Measurements from ENCODE around the gene ALDH3A2. TPM values are rescaled to one million over a fixed set of nuclear protein-coding genes. Genes with fewer than 3 reads are reported as not detected.
A peak's percentile ranks its signal among the peaks of the same experiment; 100 is the strongest.

Gene ALDH3A2
- total and polyA plus RNA-seq, 4 donors = 63.3 to 165 (median 80.4) TPM

DNA sequence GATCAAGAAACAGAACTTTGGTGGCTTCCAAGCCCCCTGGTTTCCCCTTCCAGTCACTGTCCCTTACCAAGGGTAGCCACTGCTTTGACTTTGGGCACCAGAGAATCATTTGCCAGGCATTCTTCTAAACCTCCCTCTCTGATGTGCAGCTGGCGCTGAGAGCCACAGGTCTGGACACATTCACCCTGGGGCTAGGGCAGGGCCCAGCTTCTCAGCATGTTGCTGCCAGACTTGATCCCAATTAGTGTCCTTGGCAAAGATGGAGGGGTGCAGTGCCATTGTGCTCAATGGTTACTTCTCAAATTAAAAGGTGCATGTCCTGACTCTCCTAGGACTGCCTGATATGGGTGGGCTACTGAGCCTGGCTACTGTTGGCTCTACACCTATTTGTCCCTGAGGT lies 75.4 kb downstream of the ALDH3A2 start:
- H3K27me3 ChIP-seq (ENCODE audit: control insufficient read depth in 4 of 4, insufficient read depth in 4 of 4, low read length in 3 of 4) = no peaks in the 10 kb centered on the region
- no peaks in the 10 kb centered on the region for H3K9me3 ChIP-seq (ENCODE audit: control insufficient read depth in 4 of 4, low read length in 3 of 4)
- peaks cover 8 to 17% (median 12%) of the 10 kb centered on the region in 4 donors for H3K4me1 ChIP-seq (ENCODE audit: control insufficient read depth in 4 of 4, insufficient read depth in 4 of 4, low read length in 3 of 4)
- H3K4me3 ChIP-seq (ENCODE audit: low read depth in 1 of 3, low read length in 3 of 3) = no peak overlapping the region
- no peak for DNase-seq (ENCODE audit: low spot score)
- no peak for TF ChIP-seq TAF1 (conservative IDR thresholded peaks at IDR 0.05)
- TF ChIP-seq YY1 (IDR thresholded peaks at IDR 0.05) = no peak
- TF ChIP-seq FOXA1 (IDR thresholded peaks at IDR 0.05) = no peak
- TF ChIP-seq, protein P1, sequence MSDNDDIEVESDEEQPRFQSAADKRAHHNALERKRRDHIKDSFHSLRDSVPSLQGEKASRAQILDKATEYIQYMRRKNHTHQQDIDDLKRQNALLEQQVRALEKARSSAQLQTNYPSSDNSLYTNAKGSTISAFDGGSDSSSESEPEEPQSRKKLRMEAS (IDR thresholded peaks at IDR 0.05) = no peak
- TF ChIP-seq, protein P2, sequence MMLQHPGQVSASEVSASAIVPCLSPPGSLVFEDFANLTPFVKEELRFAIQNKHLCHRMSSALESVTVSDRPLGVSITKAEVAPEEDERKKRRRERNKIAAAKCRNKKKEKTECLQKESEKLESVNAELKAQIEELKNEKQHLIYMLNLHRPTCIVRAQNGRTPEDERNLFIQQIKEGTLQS (IDR thresholded peaks at IDR 0.05) = no peak
- TF ChIP-seq, protein P3, sequence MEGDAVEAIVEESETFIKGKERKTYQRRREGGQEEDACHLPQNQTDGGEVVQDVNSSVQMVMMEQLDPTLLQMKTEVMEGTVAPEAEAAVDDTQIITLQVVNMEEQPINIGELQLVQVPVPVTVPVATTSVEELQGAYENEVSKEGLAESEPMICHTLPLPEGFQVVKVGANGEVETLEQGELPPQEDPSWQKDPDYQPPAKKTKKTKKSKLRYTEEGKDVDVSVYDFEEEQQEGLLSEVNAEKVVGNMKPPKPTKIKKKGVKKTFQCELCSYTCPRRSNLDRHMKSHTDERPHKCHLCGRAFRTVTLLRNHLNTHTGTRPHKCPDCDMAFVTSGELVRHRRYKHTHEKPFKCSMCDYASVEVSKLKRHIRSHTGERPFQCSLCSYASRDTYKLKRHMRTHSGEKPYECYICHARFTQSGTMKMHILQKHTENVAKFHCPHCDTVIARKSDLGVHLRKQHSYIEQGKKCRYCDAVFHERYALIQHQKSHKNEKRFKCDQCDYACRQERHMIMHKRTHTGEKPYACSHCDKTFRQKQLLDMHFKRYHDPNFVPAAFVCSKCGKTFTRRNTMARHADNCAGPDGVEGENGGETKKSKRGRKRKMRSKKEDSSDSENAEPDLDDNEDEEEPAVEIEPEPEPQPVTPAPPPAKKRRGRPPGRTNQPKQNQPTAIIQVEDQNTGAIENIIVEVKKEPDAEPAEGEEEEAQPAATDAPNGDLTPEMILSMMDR (IDR thresholded peaks at IDR 0.05; ENCODE audit: low read depth, low read length, missing input control) = no peak
- TF ChIP-seq NR2F2 (IDR thresholded peaks at IDR 0.05) = no peak
- no peak for TF ChIP-seq JUND (IDR thresholded peaks at IDR 0.05)
- 100% methylated on average over 1 of the region's 1 CpG for WGBS
- no peaks in the 10 kb centered on the region for H3K36me3 ChIP-seq (ENCODE audit: control insufficient read depth in 4 of 4, insufficient read depth in 3 of 4, low read depth in 1 of 4, low read length in 3 of 4)
- H3K27ac ChIP-seq (ENCODE audit: low read depth in 1 of 2, low read length in 2 of 2) = peak overlapping the region in 1 of 2 donors; percentile 8
- no peak overlapping the region for H3K9ac ChIP-seq (ENCODE audit: low read depth in 1 of 2, low read length in 2 of 2)

DNA sequence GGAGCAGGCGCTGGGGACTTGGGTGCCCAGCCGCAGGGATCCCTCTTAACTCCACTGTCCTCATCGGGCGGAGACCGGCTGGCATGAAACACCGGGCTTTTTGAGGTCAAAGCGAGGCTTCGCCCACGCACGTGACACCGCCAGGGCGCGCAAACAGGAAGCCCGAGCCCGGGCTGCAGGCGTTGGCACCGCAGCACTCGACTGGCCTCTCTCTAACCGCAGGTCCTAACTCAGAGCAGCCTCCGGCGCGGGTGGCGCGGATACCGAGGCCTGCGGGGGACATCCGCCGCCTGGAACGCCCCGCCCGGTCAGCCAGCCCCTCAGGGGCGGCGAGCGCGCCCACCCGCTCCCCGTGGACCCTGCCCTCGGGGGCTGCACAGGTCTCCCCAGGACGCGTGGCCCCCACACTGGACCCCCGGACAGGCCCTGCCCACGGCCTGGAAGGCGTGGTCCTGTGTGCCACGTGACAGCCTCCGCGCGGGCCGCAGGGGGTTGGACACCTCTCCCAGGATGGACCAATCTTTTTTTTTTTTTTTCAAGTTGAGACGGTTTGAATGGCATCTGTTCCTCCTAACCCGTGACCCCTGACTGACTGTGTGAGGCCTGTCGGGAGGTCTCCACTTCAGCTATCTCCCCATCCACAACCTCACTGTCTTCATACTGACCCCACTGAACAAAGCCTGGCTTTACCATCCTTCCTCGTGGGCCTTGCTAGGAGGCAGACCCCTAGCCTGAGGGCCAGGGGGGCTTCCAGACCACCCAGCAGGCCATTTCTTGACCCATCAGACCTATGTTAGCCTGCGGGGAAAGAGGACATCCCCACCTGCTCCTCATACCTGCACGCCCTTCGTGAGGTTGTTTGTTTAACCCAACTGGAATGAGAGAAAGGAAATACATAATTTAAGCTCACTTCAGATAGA lies 76.2 kb downstream of the ALDH3A2 start:
- Histone ChIP-seq H3K4me1 (ENCODE audit: control insufficient read depth in 4 of 4, insufficient read depth in 4 of 4, low read length in 3 of 4) (peaks cover 8 to 17% (median 12%) of the 10 kb centered on the region in 4 donors), H3K9ac (ENCODE audit: low read depth in 1 of 2, low read length in 2 of 2) (no peak overlapping the region), H3K27ac (ENCODE audit: low read depth in 1 of 2, low read length in 2 of 2) (peak overlapping the region; percentile 8 to 40), H3K4me3 (ENCODE audit: low read depth in 1 of 3, low read length in 3 of 3) (peak overlapping the region in 1 of 3 donors; percentile 32), H3K9me3 (ENCODE audit: control insufficient read depth in 4 of 4, low read length in 3 of 4) (no peaks in the 10 kb centered on the region), H3K36me3 (ENCODE audit: control insufficient read depth in 4 of 4, insufficient read depth in 3 of 4, low read depth in 1 of 4, low read length in 3 of 4) (no peaks in the 10 kb centered on the region), H3K27me3 (ENCODE audit: control insufficient read depth in 4 of 4, insufficient read depth in 4 of 4, low read length in 3 of 4) (no peaks in the 10 kb centered on the region)
- DNase-seq (ENCODE audit: low spot score) = no peak
- 45% methylated on average over 55 of the region's 55 CpGs for WGBS
- TF ChIP-seq NR2F2 (IDR thresholded peaks at IDR 0.05) (no peak), FOXA2 (IDR thresholded peaks at IDR 0.05) (no peak), TAF1 (conservative IDR thresholded peaks at IDR 0.05) (no peak), RAD21 (IDR thresholded peaks at IDR 0.05) (peak in 1 of 2 donors; percentile 4), RXRA (IDR thresholded peaks at IDR 0.05) (peak; percentile 67 to 73), FOXA1 (IDR thresholded peaks at IDR 0.05) (no peak), YY1 (IDR thresholded peaks at IDR 0.05) (peak; percentile 45), JUND (IDR thresholded peaks at IDR 0.05) (no peak), HNF4G (IDR thresholded peaks at IDR 0.05) (no peak), SP1 (IDR thresholded peaks at IDR 0.05) (peak; percentile 24), HNF4A (conservative IDR thresholded peaks at IDR 0.05) (no peak), GABPA (IDR thresholded peaks at IDR 0.05 in 1 of 2, conservative IDR thresholded peaks at IDR 0.05 in 1 of 2) (no peak), EGR1 (IDR thresholded peaks at IDR 0.05; ENCODE audit: low read depth in 2 of 2) (no peak)
- TF ChIP-seq, protein P1 (IDR thresholded peaks at IDR 0.05) = no peak
- TF ChIP-seq, protein P2 (IDR thresholded peaks at IDR 0.05) = no peak
- TF ChIP-seq, protein P4, sequence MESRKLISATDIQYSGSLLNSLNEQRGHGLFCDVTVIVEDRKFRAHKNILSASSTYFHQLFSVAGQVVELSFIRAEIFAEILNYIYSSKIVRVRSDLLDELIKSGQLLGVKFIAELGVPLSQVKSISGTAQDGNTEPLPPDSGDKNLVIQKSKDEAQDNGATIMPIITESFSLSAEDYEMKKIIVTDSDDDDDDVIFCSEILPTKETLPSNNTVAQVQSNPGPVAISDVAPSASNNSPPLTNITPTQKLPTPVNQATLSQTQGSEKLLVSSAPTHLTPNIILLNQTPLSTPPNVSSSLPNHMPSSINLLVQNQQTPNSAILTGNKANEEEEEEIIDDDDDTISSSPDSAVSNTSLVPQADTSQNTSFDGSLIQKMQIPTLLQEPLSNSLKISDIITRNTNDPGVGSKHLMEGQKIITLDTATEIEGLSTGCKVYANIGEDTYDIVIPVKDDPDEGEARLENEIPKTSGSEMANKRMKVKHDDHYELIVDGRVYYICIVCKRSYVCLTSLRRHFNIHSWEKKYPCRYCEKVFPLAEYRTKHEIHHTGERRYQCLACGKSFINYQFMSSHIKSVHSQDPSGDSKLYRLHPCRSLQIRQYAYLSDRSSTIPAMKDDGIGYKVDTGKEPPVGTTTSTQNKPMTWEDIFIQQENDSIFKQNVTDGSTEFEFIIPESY (IDR thresholded peaks at IDR 0.05) = no peak
- TF ChIP-seq, protein P3 (IDR thresholded peaks at IDR 0.05; ENCODE audit: low read depth, low read length, missing input control) = no peak
- TF ChIP-seq, protein P5, sequence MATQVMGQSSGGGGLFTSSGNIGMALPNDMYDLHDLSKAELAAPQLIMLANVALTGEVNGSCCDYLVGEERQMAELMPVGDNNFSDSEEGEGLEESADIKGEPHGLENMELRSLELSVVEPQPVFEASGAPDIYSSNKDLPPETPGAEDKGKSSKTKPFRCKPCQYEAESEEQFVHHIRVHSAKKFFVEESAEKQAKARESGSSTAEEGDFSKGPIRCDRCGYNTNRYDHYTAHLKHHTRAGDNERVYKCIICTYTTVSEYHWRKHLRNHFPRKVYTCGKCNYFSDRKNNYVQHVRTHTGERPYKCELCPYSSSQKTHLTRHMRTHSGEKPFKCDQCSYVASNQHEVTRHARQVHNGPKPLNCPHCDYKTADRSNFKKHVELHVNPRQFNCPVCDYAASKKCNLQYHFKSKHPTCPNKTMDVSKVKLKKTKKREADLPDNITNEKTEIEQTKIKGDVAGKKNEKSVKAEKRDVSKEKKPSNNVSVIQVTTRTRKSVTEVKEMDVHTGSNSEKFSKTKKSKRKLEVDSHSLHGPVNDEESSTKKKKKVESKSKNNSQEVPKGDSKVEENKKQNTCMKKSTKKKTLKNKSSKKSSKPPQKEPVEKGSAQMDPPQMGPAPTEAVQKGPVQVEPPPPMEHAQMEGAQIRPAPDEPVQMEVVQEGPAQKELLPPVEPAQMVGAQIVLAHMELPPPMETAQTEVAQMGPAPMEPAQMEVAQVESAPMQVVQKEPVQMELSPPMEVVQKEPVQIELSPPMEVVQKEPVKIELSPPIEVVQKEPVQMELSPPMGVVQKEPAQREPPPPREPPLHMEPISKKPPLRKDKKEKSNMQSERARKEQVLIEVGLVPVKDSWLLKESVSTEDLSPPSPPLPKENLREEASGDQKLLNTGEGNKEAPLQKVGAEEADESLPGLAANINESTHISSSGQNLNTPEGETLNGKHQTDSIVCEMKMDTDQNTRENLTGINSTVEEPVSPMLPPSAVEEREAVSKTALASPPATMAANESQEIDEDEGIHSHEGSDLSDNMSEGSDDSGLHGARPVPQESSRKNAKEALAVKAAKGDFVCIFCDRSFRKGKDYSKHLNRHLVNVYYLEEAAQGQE (IDR thresholded peaks at IDR 0.05) = no peak

All from liver (tissue), 9 donors.